Keratinocyte (primary cell): Measurements from ENCODE around the gene REPIN1.

Experiments used
- EZH2 ChIP-seq: IDR thresholded peaks from one replicate; pipeline ENCODE4 v1.6.1; 2012; ENCODE audit warnings: inconsistent platforms, mild to moderate bottlenecking, low read length, moderate library complexity
- TF ChIP-seq, protein P1 (sequence below), 3 experiments: IDR thresholded peaks in 1 of 3; conservative IDR thresholded peaks in 1 of 3; optimal IDR thresholded peaks in 1 of 3; 2 replicates in 2 of 3; 3 replicates in 1 of 3; pipeline versions ENCODE3 to v1.5.1; 2011; ENCODE audit warnings: low read length in 3 of 3, mild to moderate bottlenecking in 3 of 3, moderate library complexity in 2 of 3, control low read depth in 1 of 3, inconsistent platforms in 1 of 3; ENCODE audit not compliant: insufficient read depth in 2 of 3; ENCODE audit errors: extremely low read depth in 1 of 3

DNA sequence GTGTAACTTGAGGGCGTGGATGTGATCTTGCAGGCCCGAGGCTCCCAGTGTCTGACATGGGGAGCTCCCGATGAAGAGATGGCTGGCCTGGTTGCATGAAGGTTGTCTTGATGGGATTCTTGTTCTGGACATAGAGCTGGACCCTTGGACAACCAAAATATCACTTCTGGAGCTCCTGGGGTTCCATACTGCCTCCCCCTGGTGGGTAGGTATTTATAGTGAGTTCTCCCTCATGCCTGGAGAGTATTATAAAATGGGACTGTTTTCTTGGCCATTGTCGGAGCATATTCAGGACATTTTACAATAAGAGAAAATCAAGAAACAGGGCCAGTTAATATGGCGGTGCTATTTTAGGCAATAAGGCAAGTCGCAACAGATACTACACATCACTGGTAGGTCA, 49.2 kb downstream of the REPIN1 start:
- TF ChIP-seq, protein P1, sequence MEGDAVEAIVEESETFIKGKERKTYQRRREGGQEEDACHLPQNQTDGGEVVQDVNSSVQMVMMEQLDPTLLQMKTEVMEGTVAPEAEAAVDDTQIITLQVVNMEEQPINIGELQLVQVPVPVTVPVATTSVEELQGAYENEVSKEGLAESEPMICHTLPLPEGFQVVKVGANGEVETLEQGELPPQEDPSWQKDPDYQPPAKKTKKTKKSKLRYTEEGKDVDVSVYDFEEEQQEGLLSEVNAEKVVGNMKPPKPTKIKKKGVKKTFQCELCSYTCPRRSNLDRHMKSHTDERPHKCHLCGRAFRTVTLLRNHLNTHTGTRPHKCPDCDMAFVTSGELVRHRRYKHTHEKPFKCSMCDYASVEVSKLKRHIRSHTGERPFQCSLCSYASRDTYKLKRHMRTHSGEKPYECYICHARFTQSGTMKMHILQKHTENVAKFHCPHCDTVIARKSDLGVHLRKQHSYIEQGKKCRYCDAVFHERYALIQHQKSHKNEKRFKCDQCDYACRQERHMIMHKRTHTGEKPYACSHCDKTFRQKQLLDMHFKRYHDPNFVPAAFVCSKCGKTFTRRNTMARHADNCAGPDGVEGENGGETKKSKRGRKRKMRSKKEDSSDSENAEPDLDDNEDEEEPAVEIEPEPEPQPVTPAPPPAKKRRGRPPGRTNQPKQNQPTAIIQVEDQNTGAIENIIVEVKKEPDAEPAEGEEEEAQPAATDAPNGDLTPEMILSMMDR (optimal IDR thresholded peaks at IDR 0.05 in 1 of 3, IDR thresholded peaks at IDR 0.05 in 1 of 3, conservative IDR thresholded peaks at IDR 0.05 in 1 of 3; ENCODE audit: extremely low read depth in 1 of 3, insufficient read depth in 2 of 3, low read length in 3 of 3), result peak in 1 of 3 experiments; percentile 6
- no peak for TF ChIP-seq EZH2
